ENCODE measurements around the gene CXADR. TPM values are rescaled to one million over a fixed set of nuclear protein-coding genes. Genes with fewer than 3 reads are reported as not detected.
A peak's percentile ranks its signal among the peaks of the same experiment; 100 is the strongest.

CXADR gene
- total RNA-seq, 1 experiment from 2014 or later, result 119 TPM

DNA sequence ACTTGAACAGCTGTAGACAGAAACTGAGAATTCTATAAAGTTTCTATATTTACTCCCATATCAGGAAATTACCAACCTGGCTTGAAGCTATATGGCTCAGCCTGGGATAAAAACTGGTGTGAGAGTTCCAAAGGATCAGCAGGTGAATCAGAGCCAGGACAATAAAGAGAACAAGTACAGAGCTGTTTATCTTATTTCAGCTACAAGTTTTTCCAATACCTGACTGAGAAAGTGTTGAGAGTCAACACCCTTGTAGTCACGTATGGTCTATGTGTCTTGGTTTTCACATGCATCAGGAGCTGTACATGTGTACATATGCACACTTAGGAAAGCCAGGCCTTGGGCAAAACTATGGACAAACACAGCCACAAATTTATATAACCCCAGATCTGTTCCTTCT lies 40.7 kb upstream of the CXADR start:
- TF ChIP-seq MXD4 (CRISPR knock-in tag; IDR thresholded peaks at IDR 0.05; ENCODE audit: borderline replicate concordance) (no peak), ZNF219 (CRISPR knock-in tag; IDR thresholded peaks at IDR 0.05; ENCODE audit: borderline replicate concordance) (no peak), GABPB1 (CRISPR knock-in tag; IDR thresholded peaks at IDR 0.05) (no peak), GRHL2 (CRISPR knock-in tag; IDR thresholded peaks at IDR 0.05; ENCODE audit: insufficient replicate concordance, severe bottlenecking) (no peak), OVOL2 (CRISPR knock-in tag; IDR thresholded peaks at IDR 0.05; ENCODE audit: borderline replicate concordance) (no peak), ATF2 (CRISPR knock-in tag; IDR thresholded peaks at IDR 0.05; ENCODE audit: borderline replicate concordance, low read depth) (no peak), ZNF263 (CRISPR knock-in tag; IDR thresholded peaks at IDR 0.05; ENCODE audit: low read depth) (no peak), ZBTB43 (CRISPR knock-in tag; IDR thresholded peaks at IDR 0.05) (no peak), ZNF423 (CRISPR knock-in tag; IDR thresholded peaks at IDR 0.05) (no peak), CREM (CRISPR knock-in tag; IDR thresholded peaks at IDR 0.05) (no peak), ZNF138 (CRISPR knock-in tag; conservative IDR thresholded peaks at IDR 0.05) (no peak), IRF2 (CRISPR knock-in tag; IDR thresholded peaks at IDR 0.05; ENCODE audit: borderline replicate concordance, low read depth) (no peak), NR3C1 (CRISPR knock-in tag; conservative IDR thresholded peaks at IDR 0.05; ENCODE audit: low read depth) (no peak), ZBTB21 (CRISPR knock-in tag; IDR thresholded peaks at IDR 0.05; ENCODE audit: borderline replicate concordance) (no peak), RORB (CRISPR knock-in tag; IDR thresholded peaks at IDR 0.05) (no peak)
- TF ChIP-seq, protein P1, sequence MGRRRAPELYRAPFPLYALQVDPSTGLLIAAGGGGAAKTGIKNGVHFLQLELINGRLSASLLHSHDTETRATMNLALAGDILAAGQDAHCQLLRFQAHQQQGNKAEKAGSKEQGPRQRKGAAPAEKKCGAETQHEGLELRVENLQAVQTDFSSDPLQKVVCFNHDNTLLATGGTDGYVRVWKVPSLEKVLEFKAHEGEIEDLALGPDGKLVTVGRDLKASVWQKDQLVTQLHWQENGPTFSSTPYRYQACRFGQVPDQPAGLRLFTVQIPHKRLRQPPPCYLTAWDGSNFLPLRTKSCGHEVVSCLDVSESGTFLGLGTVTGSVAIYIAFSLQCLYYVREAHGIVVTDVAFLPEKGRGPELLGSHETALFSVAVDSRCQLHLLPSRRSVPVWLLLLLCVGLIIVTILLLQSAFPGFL (CRISPR knock-in tag; IDR thresholded peaks at IDR 0.05; ENCODE audit: borderline replicate concordance), result no peak
- ATAC-seq (no peak), DNase-seq (ENCODE audit: low spot score) (no peak)
- Mint-ChIP-seq H3K9me3 (peaks cover 6% of the 10 kb centered on the region), H3K4me3 (no peak overlapping the region), H3K27me3 (ENCODE audit: low read depth) (no peaks in the 10 kb centered on the region; the same call in 1 of the 2 replicates), H3K27ac (no peak overlapping the region), H3K4me1 (peaks cover 9% of the 10 kb centered on the region), H3K36me3 (no peaks in the 10 kb centered on the region)
- CTCF ChIA-PET, result interaction anchor here (1.3 kb wide), 1 partner anchor 85 kb away, joined by 4 read pairs; no protein-coding TSS in a partner anchor
- POLR2A ChIA-PET, result no interaction called here

DNA sequence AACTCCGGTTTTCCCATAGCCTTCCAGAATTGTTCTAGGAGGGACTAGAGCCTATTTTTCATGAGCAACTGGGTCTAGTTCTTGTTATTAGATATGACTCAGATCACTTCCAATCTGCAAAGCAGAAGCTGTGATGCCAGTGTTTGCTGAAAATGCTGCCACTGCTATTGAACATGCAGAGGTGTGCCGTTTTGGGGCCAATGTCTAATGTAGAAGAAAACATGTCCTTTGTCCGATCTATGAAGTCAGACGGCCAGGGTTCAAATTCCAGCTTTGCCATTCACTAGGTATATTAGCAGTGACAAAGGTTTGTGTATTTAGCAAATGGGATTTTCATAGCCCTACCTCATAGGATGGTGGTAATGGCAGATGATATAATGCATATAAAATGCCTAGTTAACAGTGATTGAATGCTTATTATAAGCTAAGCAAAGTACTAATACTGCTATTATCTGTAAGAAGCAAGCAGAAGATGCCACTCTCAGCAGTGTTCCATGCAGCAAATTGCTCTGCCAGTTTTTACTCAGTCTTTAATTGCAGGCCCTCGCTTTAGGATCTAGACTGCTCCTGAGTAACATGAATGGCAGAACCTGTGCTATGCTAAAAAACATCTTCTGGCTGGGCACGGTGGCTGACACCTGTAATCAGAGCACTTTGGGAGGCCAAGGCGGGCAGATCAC lies 40.1 kb upstream of the CXADR start:
- H3K9me3 Mint-ChIP-seq, result peaks cover 6% of the 10 kb centered on the region
- H3K36me3 Mint-ChIP-seq, result no peaks in the 10 kb centered on the region
- no peaks in the 10 kb centered on the region; the same call in 1 of the 2 replicates for H3K27me3 Mint-ChIP-seq (ENCODE audit: low read depth)
- H3K4me3 Mint-ChIP-seq, result no peak overlapping the region
- ATAC-seq (no peak), DNase-seq (ENCODE audit: low spot score) (no peak)
- peaks cover 4% of the 10 kb centered on the region for H3K4me1 Mint-ChIP-seq
- peak; percentile 14; the same call in 1 of the 2 replicates for TF ChIP-seq GABPB1 (CRISPR knock-in tag; IDR thresholded peaks at IDR 0.05)
- TF ChIP-seq ZNF138 (CRISPR knock-in tag; conservative IDR thresholded peaks at IDR 0.05), result no peak
- ChIA-PET CTCF (interaction anchor here (1.3 kb wide), 1 partner anchor 86 kb away, joined by 4 read pairs; no protein-coding TSS in a partner anchor), POLR2A (no interaction called here)
- H3K27ac Mint-ChIP-seq, result no peak overlapping the region

- CTCF ChIA-PET, result no interaction called here
- no peak for ATAC-seq
- no peak for TF ChIP-seq USF1 (CRISPR knock-in tag; IDR thresholded peaks at IDR 0.05)
- TF ChIP-seq JUN (CRISPR knock-in tag; IDR thresholded peaks at IDR 0.05), result no peak
- no peak for TF ChIP-seq CTCF (IDR thresholded peaks at IDR 0.05)
- TF ChIP-seq FOXP4 (CRISPR knock-in tag; IDR thresholded peaks at IDR 0.05), result no peak
- TF ChIP-seq, protein P2, sequence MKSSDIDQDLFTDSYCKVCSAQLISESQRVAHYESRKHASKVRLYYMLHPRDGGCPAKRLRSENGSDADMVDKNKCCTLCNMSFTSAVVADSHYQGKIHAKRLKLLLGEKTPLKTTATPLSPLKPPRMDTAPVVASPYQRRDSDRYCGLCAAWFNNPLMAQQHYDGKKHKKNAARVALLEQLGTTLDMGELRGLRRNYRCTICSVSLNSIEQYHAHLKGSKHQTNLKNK (CRISPR knock-in tag; IDR thresholded peaks at IDR 0.05), result no peak
- no peak for TF ChIP-seq ZNF423 (CRISPR knock-in tag; IDR thresholded peaks at IDR 0.05)
- TF ChIP-seq PRRX2 (CRISPR knock-in tag; IDR thresholded peaks at IDR 0.05), result no peak
- no peak for TF ChIP-seq TEAD4 (CRISPR knock-in tag; IDR thresholded peaks at IDR 0.05)
Measured at GRCh38 chr21:17476006-17476405, 36.8 kb upstream of the CXADR start.

More at GRCh38 chr21:17476006-17476405, 36.8 kb upstream of the CXADR start:
- POLR2A ChIA-PET, result no interaction called here
- H3K9me3 Mint-ChIP-seq, result peaks cover 6% of the 10 kb centered on the region
- no peak overlapping the region for H3K4me3 Mint-ChIP-seq
- no peaks in the 10 kb centered on the region for H3K36me3 Mint-ChIP-seq
- H3K27me3 Mint-ChIP-seq (ENCODE audit: low read depth), result no peaks in the 10 kb centered on the region; the same call in 1 of the 2 replicates
- no peak overlapping the region for H3K27ac Mint-ChIP-seq
- no peaks in the 10 kb centered on the region for H3K4me1 Mint-ChIP-seq
- DNase-seq (ENCODE audit: low spot score), result no peak

All from WTC11 (cell line).